B cell (primary cell): ENCODE measurements around the gene ITPR3.

Experiments used
- CTCF ChIP-seq: fragments of 200-600 bp; IDR thresholded peaks from one replicate; pipeline ENCODE4 v1.8.0; 2022; ENCODE audit warnings: antibody characterized with exemption, mild to moderate bottlenecking
- EZH2 ChIP-seq: IDR thresholded peaks from 2 replicates; pipeline ENCODE4 v1.6.1; 2012; ENCODE audit warnings: borderline replicate concordance, low read depth, mild to moderate bottlenecking, moderate library complexity, low read length; ENCODE audit not compliant: insufficient read depth, poor library complexity, severe bottlenecking

- TF ChIP-seq CTCF = no peak
- no peak for TF ChIP-seq EZH2
Measured at GRCh38 chr6:33592280-33592594, 28.9 kb upstream of the ITPR3 start.
